ENCODE results near the gene RRP36.
"Not testable (repeated sequence)": the region's sequence is repeated elsewhere in the genome, so short reads cannot be mapped to it uniquely, and the experiment has no call there.

Gene RRP36

GRCh38 chr6:43037706-43038105 is 16.3 kb downstream of the RRP36 start:
- H3K36me3 ChIP-seq (ENCODE audit: insufficient read depth, low read length), result peaks cover 59% of the 10 kb centered on the region
- no peaks in the 10 kb centered on the region for H4K20me1 ChIP-seq (ENCODE audit: insufficient read depth, low read length)
- H3K79me2 ChIP-seq (ENCODE audit: insufficient read depth, low read length), result no peaks in the 10 kb centered on the region
- H3K9me3 ChIP-seq (ENCODE audit: low read length), result no peaks in the 10 kb centered on the region
- no peak overlapping the region for H3K4me2 ChIP-seq (ENCODE audit: low read length)
- no peak overlapping the region for H3K9ac ChIP-seq (ENCODE audit: low read length)
- H3K4me3 ChIP-seq (ENCODE audit: low read depth, low read length, poor library complexity, severe bottlenecking), result no peak overlapping the region
- no peaks in the 10 kb centered on the region for H3F3A ChIP-seq (ENCODE audit: insufficient read depth, low read length)
- no peak overlapping the region for H2AFZ ChIP-seq (ENCODE audit: low read length)
- TF ChIP-seq CTCF (IDR thresholded peaks at IDR 0.05; ENCODE audit: low read length) (no peak), EZH2 (IDR thresholded peaks at IDR 0.05; ENCODE audit: borderline replicate concordance, low read length) (no peak)
- no peaks in the 10 kb centered on the region for H3K27me3 ChIP-seq (ENCODE audit: insufficient read depth, low read length)
- no peaks in the 10 kb centered on the region for H3K4me1 ChIP-seq (ENCODE audit: insufficient read depth, low read length, severe bottlenecking)
- H3K9me2 ChIP-seq (ENCODE audit: low read depth, low read length), result no peaks in the 10 kb centered on the region
- H3K27ac ChIP-seq (ENCODE audit: low read depth, low read length, poor library complexity, severe bottlenecking), result no peak overlapping the region

- no peak for TF ChIP-seq CTCF (IDR thresholded peaks at IDR 0.05; ENCODE audit: low read length)
These were observed 17.3 kb downstream of the RRP36 start for GRCh38 chr6:43038727-43039126.

GRCh38 chr6:43040542-43041257 is 19.3 kb downstream of the RRP36 start:
- Histone ChIP-seq H3K36me3 (ENCODE audit: insufficient read depth, low read length) (peaks cover 54% of the 10 kb centered on the region), H3K4me1 (ENCODE audit: insufficient read depth, low read length, severe bottlenecking) (no peaks in the 10 kb centered on the region), H3K9me3 (ENCODE audit: low read length) (no peaks in the 10 kb centered on the region), H3F3A (ENCODE audit: insufficient read depth, low read length) (no peaks in the 10 kb centered on the region), H3K9me2 (ENCODE audit: low read depth, low read length) (no peaks in the 10 kb centered on the region), H2AFZ (ENCODE audit: low read length) (no peak overlapping the region), H4K20me1 (ENCODE audit: insufficient read depth, low read length) (no peaks in the 10 kb centered on the region), H3K4me2 (ENCODE audit: low read length) (no peak overlapping the region), H3K4me3 (ENCODE audit: low read depth, low read length, poor library complexity, severe bottlenecking) (no peak overlapping the region), H3K27me3 (ENCODE audit: insufficient read depth, low read length) (no peaks in the 10 kb centered on the region), H3K27ac (ENCODE audit: low read depth, low read length, poor library complexity, severe bottlenecking) (no peak overlapping the region), H3K9ac (ENCODE audit: low read length) (no peak overlapping the region), H3K79me2 (ENCODE audit: insufficient read depth, low read length) (no peaks in the 10 kb centered on the region)
- TF ChIP-seq CTCF (IDR thresholded peaks at IDR 0.05; ENCODE audit: low read length) (no peak), EZH2 (IDR thresholded peaks at IDR 0.05; ENCODE audit: borderline replicate concordance, low read length) (no peak)

More at GRCh38 chr6:43038727-43039126, 17.3 kb downstream of the RRP36 start:
- no peak overlapping the region for H3K4me2 ChIP-seq (ENCODE audit: low read length)
- no peak overlapping the region for H2AFZ ChIP-seq (ENCODE audit: low read length)
- no peak overlapping the region for H3K4me3 ChIP-seq (ENCODE audit: low read depth, low read length, poor library complexity, severe bottlenecking)
- H3F3A ChIP-seq (ENCODE audit: insufficient read depth, low read length), result no peaks in the 10 kb centered on the region
- H3K9me2 ChIP-seq (ENCODE audit: low read depth, low read length), result no peaks in the 10 kb centered on the region
- H3K27me3 ChIP-seq (ENCODE audit: insufficient read depth, low read length), result no peaks in the 10 kb centered on the region
- H3K4me1 ChIP-seq (ENCODE audit: insufficient read depth, low read length, severe bottlenecking), result no peaks in the 10 kb centered on the region
- no peak overlapping the region for H3K9ac ChIP-seq (ENCODE audit: low read length)
- no peaks in the 10 kb centered on the region for H4K20me1 ChIP-seq (ENCODE audit: insufficient read depth, low read length)
- no peaks in the 10 kb centered on the region for H3K9me3 ChIP-seq (ENCODE audit: low read length)
- H3K79me2 ChIP-seq (ENCODE audit: insufficient read depth, low read length), result no peaks in the 10 kb centered on the region
- H3K36me3 ChIP-seq (ENCODE audit: insufficient read depth, low read length), result peaks cover 51% of the 10 kb centered on the region
- no peak overlapping the region for H3K27ac ChIP-seq (ENCODE audit: low read depth, low read length, poor library complexity, severe bottlenecking)

- H3K27me3 ChIP-seq (ENCODE audit: insufficient read depth, low read length); H3K27ac ChIP-seq (ENCODE audit: low read depth, low read length, poor library complexity, severe bottlenecking); H3K79me2 ChIP-seq (ENCODE audit: insufficient read depth, low read length); H3K9ac ChIP-seq (ENCODE audit: low read length); H2AFZ ChIP-seq (ENCODE audit: low read length); H3K9me2 ChIP-seq (ENCODE audit: low read depth, low read length); H3K4me3 ChIP-seq (ENCODE audit: low read depth, low read length, poor library complexity, severe bottlenecking); H4K20me1 ChIP-seq (ENCODE audit: insufficient read depth, low read length); H3K9me3 ChIP-seq (ENCODE audit: low read length); H3K4me1 ChIP-seq (ENCODE audit: insufficient read depth, low read length, severe bottlenecking); H3F3A ChIP-seq (ENCODE audit: insufficient read depth, low read length); H3K4me2 ChIP-seq (ENCODE audit: low read length): not testable (repeated sequence)
- peaks cover 57% of the 10 kb centered on the region; the same call in 1 of the 2 replicates for H3K36me3 ChIP-seq (ENCODE audit: insufficient read depth, low read length)
These were observed 20.1 kb downstream of the RRP36 start for GRCh38 chr6:43041475-43041874.

Measured in OCI-LY1 (cell line).